Breast epithelium (tissue), 3 donors: Measurements from ENCODE around the gene GOLGA8S.

Experiments
- CTCF ChIP-seq, 3 donors: fragments of 450-650 bp; IDR thresholded peaks; one replicate each; pipeline ENCODE4 v1.5.1; 2016 to 2017; ENCODE audit warnings: antibody characterized with exemption in 3 of 3, mild to moderate bottlenecking in 3 of 3, moderate library complexity in 3 of 3
- POLR2A ChIP-seq: fragments of 450-650 bp; IDR thresholded peaks from one replicate; pipeline ENCODE4 v1.6.1; 2016; ENCODE audit warnings: antibody characterized with exemption, mild to moderate bottlenecking, moderate library complexity
- POLR2AphosphoS5 ChIP-seq, 3 donors: sonication (generic); formaldehyde crosslinking; IDR thresholded peaks; one replicate each; pipeline ENCODE4 v1.6.1; 2017; ENCODE audit warnings: antibody characterized with exemption in 3 of 3

- TF ChIP-seq CTCF (IDR thresholded peaks at IDR 0.05): no peak
- no peak for TF ChIP-seq POLR2AphosphoS5 (IDR thresholded peaks at IDR 0.05)
- no peak for TF ChIP-seq POLR2A
Measured at GRCh38 chr15:23402140-23402539, 47.6 kb downstream of the GOLGA8S start.
